Measurements from ENCODE around the gene DPYSL5.
A peak's percentile ranks its signal among the peaks of the same experiment; 100 is the strongest.
"Not testable (repeated sequence)": the region's sequence is repeated elsewhere in the genome, so short reads cannot be mapped to it uniquely, and the experiment has no call there.

The DPYSL5 gene

DNA sequence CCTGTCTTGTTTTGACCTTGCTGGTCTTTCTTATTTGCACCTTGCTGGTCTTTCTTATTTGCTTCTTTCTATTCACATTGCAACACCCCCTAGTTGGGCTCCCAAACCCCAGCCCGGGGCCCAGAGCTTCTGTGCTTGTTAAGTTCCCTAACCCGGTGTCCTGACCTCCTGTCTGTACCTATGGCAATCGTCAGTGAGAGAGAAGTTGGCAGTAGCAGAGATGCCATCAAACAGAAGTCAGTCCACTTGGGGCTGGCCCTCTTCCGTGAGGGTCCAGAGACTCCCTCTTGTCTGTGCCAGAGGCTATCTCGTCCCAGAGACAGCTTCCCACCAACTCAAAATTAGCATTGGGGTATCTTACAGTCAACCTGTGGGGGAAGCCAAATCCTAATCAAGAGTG is 55.7 kb downstream of the DPYSL5 start:
- DNase-seq: no peak

DNA sequence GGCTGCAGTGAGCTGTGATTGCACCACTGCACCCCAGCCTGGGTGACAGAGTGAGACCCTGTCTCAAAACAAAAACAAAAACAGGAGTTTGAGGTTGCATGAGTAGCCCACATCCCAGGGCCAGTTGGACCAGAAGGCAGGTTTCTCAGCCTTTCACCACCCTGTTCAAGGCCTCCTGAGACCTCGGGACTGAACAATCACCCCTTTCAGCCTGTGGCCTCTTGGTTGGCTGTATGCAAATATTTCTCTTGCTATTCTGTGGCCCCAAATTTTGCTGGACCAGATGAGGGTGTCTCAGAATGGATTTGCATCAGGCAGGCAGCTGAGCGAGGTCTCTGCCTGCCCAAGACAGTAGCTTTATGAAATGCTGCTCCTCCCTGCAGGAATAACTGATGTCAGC is 56.9 kb downstream of the DPYSL5 start:
- DNase-seq: no peak

- DNase-seq: no peak
Measured at GRCh38 chr2:26905341-26906198, 57.6 kb downstream of the DPYSL5 start.

DNA sequence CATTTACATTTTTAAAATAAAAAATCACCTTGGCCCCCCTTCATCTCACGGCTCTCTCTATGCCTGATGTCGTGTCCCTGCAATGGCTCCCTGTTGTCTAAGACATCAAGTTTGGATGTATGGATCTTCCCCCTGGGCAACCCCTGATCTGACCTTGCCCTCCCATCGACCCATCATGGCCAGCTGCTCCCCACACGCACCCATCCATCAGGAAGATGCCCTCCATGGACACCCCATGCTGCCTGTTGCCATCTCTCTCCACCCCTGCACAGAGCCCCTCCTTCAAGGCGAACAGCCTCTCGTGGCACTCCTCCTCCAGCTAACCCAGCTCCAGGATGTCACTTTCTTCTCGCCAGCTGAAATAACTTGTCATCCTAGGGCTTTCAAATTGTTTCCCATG is 59.5 kb downstream of the DPYSL5 start:
- DNase-seq: no peak

GRCh38 chr2:26910176-26910575 is 62.2 kb downstream of the DPYSL5 start:
- DNase-seq: no peak

GRCh38 chr2:26911911-26912861 is 64.3 kb downstream of the DPYSL5 start:
- DNase-seq: no peak

DNA sequence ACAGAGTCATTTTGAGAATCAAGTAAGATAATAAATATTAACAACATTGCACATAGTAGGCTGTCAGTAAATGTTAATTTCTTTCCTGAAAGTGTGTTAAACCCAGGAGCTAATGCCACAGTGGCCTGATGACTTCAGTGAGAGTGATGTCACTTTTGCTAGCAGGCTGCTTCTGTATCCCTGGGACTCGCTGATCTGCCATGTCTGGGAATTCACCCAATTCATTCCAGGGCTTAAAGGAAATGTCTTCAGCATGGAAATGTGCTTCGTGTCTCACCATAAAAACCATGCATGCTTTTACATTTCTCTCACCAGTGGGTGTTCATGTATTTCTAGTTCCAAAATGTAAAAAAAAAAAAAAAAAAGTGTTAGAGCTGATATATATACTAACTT is 65.7 kb downstream of the DPYSL5 start:
- no peak for DNase-seq

DNA sequence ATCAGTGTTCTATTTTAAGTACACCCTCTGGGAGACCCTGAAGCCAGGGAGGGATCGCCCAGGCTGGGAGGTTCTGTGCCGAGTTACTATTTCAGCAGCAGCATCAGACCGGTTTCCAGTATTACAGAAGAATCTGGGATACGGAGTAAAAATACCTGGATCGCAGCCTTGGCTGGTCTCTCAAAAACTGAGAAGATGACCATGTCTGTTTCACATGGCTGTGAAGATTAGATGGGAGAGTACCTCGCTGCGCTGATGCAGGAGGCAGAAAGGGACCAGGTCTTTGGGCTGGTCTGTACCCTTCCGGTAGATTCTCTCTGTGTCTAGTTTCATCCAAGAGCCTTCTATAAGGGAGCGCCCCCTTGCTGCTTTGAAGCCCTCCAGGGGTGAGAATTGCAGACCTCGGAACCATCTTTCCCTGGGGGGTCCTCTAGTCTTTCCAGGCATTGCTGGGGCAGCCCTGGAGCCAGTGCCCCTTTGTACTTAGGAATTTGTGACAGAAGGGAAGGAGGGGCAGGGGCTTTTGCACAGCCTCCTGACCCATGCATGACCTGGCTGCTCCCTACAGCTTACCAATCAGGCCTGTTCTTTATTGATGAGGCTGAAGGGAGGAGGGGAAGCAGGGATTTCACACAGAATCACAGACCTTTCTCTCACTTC is 66.2 kb downstream of the DPYSL5 start:
- no peak for DNase-seq

- no peak for DNase-seq
Measured at GRCh38 chr2:26914659-26915310, 66.9 kb downstream of the DPYSL5 start.

DNA sequence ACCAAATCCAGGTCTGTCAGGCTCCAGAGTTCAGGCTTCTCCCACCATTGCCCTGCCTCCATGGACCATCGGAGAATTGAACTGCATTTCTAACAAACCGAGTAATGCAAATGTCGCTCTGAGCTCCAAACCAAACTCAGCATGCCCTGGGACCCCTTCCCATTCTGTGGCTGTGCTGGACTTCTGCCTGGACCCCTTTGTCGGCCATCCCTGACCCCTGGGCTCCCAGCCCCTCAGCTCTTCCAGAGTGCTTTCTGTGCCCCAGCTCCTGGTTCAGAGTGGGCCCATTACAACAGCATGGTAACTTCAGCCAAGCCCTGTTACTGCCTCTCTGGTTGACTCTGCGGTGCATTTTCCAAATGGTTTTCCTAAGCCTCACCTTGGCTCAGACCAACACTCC is 67.4 kb downstream of the DPYSL5 start:
- DNase-seq: no peak

DNA sequence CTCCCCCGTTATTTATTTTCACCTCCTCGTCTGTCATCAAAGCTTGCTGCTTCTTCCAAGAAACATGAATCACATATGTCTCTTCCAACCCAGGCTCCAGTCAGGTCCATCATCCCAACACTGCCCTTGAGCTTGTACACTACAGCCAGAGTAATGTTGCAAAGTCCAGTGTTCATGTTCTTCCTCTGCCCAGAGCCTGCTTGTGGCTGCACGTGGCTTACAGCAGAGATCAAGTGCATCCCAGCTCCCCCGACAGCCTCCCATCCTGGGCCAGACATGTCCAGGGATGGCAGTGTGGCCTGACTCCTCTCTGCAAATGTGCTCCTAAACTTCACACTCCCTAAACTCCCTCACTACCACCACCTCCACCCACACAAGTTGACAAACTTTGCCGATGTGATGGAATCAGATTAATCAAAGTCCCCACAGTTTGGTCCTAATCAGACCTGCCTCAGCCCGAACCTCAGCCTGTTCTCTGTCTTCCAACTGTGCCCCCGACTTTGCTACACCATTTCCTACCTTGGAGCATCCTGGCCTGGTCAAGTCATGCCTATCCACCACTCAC is 68.3 kb downstream of the DPYSL5 start:
- DNase-seq: peak in 1 of 2 experiments; percentile 4

DNA sequence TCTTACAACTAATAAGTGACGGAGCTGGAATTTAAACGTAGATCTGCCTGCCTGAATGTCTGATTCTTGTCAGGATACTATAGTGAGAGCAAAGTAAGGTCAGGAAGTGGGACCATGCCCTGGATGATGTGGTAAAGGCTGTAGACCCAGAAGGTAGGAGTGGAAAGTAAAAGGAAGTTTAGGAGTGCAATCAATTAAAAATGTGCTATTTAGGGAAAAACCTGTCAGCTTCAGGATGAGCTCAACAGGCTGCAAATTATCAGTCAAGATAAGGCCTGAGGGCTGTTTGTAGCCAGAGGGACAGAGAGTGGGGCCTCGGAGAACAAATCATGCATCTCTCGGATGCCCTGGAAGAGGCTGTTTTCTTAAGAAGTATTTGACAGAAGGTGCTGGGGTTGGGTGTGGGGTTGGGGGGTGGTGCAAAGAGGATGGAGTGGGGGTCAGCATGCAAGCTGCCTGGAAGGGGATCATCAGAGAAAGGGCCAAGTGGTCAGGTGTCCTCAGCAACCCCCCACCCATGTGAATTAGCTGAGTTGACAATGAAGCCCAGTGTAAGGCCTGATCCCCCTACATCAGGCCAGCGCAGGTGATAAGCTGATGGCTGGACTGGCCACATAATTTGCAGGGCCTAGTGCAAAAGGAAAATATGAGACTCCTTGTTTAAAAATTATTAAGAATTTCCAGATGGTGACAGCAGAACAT is 69.4 kb downstream of the DPYSL5 start:
- DNase-seq: peak in 1 of 2 experiments; percentile 2

DNA sequence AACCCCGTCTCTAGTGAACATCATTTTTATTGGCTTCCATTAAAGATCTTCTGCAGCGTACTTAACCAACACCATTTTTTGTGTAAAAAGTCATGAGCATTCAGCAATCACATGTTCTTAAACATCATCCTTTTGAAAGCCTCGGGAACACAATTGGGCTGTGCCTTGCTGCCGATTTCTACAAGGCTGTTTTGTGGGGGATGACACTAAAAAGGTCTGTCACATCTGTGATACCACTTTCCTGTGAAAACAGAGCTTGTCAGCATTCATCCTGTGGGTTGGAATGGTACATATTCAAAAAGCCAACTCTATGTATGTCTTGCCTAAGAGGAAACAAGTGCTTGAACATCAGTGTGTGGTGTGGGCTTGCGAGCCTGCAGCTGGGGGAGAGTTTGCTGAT is 73.4 kb downstream of the DPYSL5 start:
- DNase-seq: no peak

- DNase-seq: peak; percentile 41 to 55
Measured at GRCh38 chr2:26922405-26923188, 74.7 kb downstream of the DPYSL5 start.

GRCh38 chr2:26923189-26923466 is 75.2 kb downstream of the DPYSL5 start:
- DNase-seq: not testable (repeated sequence)

- DNase-seq: no peak
Measured at GRCh38 chr2:26924731-26925099, 76.8 kb downstream of the DPYSL5 start.

DNA sequence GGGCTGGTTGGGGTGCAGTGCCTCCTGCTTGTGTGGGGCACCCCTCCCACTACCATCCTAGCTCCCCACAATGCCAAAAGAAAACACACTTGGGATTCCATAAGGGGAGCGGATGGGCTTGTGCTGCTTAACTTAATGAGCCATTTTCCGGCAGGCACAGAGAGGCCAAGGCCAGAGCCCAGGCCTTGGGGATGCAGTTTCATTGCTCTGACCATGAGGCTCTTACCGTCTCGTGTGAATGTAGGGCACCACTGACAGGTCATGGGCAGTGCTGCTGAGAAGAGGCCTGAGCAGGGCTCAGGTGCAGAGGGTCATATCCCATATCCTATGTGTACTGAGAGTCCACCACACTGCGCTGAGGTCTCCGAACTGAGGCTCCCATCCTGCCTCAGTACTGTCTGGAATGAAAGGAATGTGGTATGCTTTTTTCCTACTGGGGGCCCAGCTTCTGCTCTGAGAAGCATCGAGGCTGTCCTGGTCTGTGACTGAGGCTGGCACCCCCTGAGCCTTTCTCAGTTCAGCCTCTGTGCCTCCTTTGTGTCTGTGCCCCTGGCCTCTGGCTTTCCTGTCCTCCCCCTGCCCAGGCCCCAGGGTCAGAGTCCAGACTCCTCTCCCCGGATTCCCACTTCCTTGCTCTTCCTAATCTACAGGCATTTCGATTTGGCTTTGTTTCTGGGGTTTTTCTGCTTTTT is 77.3 kb downstream of the DPYSL5 start:
- DNase-seq: no peak

GRCh38 chr2:26927221-26927620 is 79.3 kb downstream of the DPYSL5 start:
- DNase-seq: no peak

- DNase-seq: no peak
Measured at GRCh38 chr2:26932974-26933373, 85.0 kb downstream of the DPYSL5 start.

Measured in activated T-cell treated with anti-CD3 and anti-CD28 coated beads, Interleukin-2, amount 50 U/mL, for 48 hours (primary cell).